B cell (primary cell): Measurements from ENCODE around the gene ZNF525. TPM values are rescaled to one million over a fixed set of nuclear protein-coding genes. Genes with fewer than 3 reads are reported as not detected.
"Not testable (repeated sequence)": the region's sequence is repeated elsewhere in the genome, so short reads cannot be mapped to it uniquely, and the experiment has no call there.

Experiments
- ATAC-seq: fragments of 200-7000 bp; cut with Tn5 transposase; one replicate; pipeline ENCODE4 v1.10.0; 2021; ENCODE audit warnings: low read depth, mild to moderate bottlenecking, moderate number of reproducible peaks, moderate library complexity
- CTCF ChIA-PET: fragments of 350-600 bp; sonication (Branson Sonifier 250); formaldehyde crosslinking; loops from one replicate; lab custom pipeline; 2021; ENCODE audit warnings: antibody characterized with exemption, inconsistent platforms; lab: Charles Lee
- POLR2A ChIA-PET: fragments of 350-600 bp; sonication (Branson Sonifier 250); formaldehyde crosslinking; loops from one replicate; lab custom pipeline; 2021; ENCODE audit warnings: antibody characterized with exemption; lab: Charles Lee
- DNase-seq: peaks from one replicate; pipeline ENCODE4 v3.0.0; 2013
- H2AFZ ChIP-seq: 2 replicates; pipeline ENCODE4 v1.6.1; 2012; ENCODE audit warnings: mild to moderate bottlenecking, low read depth, low read length; ENCODE audit not compliant: insufficient read depth, poor library complexity, severe bottlenecking
- H3K27ac ChIP-seq, 2 donors: 1 replicate in 1 of 2; 2 replicates in 1 of 2; pipeline ENCODE4 v1.5.1; 2012 to 2013; ENCODE audit warnings: low read length in 2 of 2, mild to moderate bottlenecking in 2 of 2, moderate library complexity in 1 of 2
- H3K27me3 ChIP-seq, 4 experiments: fragments of 200-600 bp in 1 of 4; sonication (generic) in 1 of 4; replicated peaks in 1 of 4; 1 replicate in 2 of 4; 2 replicates in 2 of 4; pipeline versions ENCODE4 v1.6.1 to v1.7.0; 2013 to 2016; ENCODE audit warnings: low read length in 3 of 4, mild to moderate bottlenecking in 2 of 4, mixed read lengths in 1 of 4, moderate library complexity in 1 of 4; ENCODE audit not compliant: insufficient read depth in 4 of 4, control insufficient read depth in 3 of 4; ENCODE audit errors: control extremely low read depth in 1 of 4
- H3K36me3 ChIP-seq, 2 experiments: replicated peaks in 1 of 2; 1 replicate in 1 of 2; 2 replicates in 1 of 2; pipeline versions ENCODE4 v1.6.1 to v1.7.1; 2013; ENCODE audit warnings: low read length in 1 of 2; ENCODE audit not compliant: insufficient read depth in 2 of 2, control insufficient read depth in 1 of 2; ENCODE audit errors: control extremely low read depth in 1 of 2, extremely low read depth in 1 of 2
- H3K4me1 ChIP-seq, 2 donors: fragments of 200-600 bp in 1 of 2; sonication (generic) in 1 of 2; 1 replicate in 1 of 2; 2 replicates in 1 of 2; pipeline versions ENCODE4 v1.5.1 to v1.6.1; 2013 to 2017; ENCODE audit warnings: low read length in 2 of 2; ENCODE audit not compliant: control insufficient read depth in 2 of 2, insufficient read depth in 2 of 2
- H3K4me2 ChIP-seq: replicated peaks from 2 replicates; pipeline ENCODE3; 2012; ENCODE audit warnings: mild to moderate bottlenecking, low read depth, low read length; ENCODE audit not compliant: poor library complexity, severe bottlenecking
- H3K4me3 ChIP-seq, 5 experiments: fragments of 200-600 bp in 1 of 5; sonication (generic) in 1 of 5; 1 replicate in 3 of 5; 2 replicates in 2 of 5; pipeline versions ENCODE4 v1.5.1 to v1.7.0; 2011 to 2016; ENCODE audit warnings: low read length in 4 of 5, mild to moderate bottlenecking in 4 of 5, low read depth in 2 of 5, control low read depth in 1 of 5, moderate library complexity in 1 of 5; ENCODE audit not compliant: insufficient read depth in 1 of 5; ENCODE audit errors: control extremely low read depth in 1 of 5, extremely low read depth in 1 of 5
- H3K79me2 ChIP-seq: fragments of 200-600 bp; sonication (generic); one replicate; pipeline ENCODE4 v1.6.0; 2016; ENCODE audit warnings: low read length; ENCODE audit not compliant: control insufficient read depth, insufficient read depth
- H3K9ac ChIP-seq: fragments of 200-600 bp; sonication (generic); 2 replicates; pipeline ENCODE4 v1.6.1; 2017; ENCODE audit warnings: mild to moderate bottlenecking, low read length, moderate library complexity
- H3K9me3 ChIP-seq, 3 donors: one replicate each; pipeline versions ENCODE4 v1.6.1 to v1.7.1; 2013; ENCODE audit warnings: low read length in 2 of 3; ENCODE audit not compliant: control insufficient read depth in 2 of 3, insufficient read depth in 1 of 3; ENCODE audit errors: control extremely low read depth in 1 of 3
- H4K20me1 ChIP-seq: 2 replicates; pipeline ENCODE4 v1.6.0; 2012; ENCODE audit warnings: mild to moderate bottlenecking, low read length; ENCODE audit not compliant: insufficient read depth, control insufficient read depth, poor library complexity, severe bottlenecking
- H3K27ac Mint-ChIP-seq: one replicate; pipeline ENCODE4 v1.8.0; 2021; ENCODE audit warnings: mixed read lengths
- H3K27me3 Mint-ChIP-seq: one replicate; pipeline ENCODE4 v1.8.0; 2021; ENCODE audit warnings: mixed read lengths
- H3K4me1 Mint-ChIP-seq: one replicate; pipeline ENCODE4 v1.8.0; 2021; ENCODE audit warnings: mixed read lengths
- H3K4me3 Mint-ChIP-seq: one replicate; pipeline ENCODE4 v1.8.0; 2021; ENCODE audit warnings: mixed read lengths
- H3K9me3 Mint-ChIP-seq: one replicate; pipeline ENCODE4 v1.8.0; 2022; ENCODE audit warnings: mixed read lengths; ENCODE audit not compliant: insufficient read depth
- CTCF ChIP-seq: fragments of 200-600 bp; IDR thresholded peaks from one replicate; pipeline ENCODE4 v1.8.0; 2022; ENCODE audit warnings: antibody characterized with exemption, mild to moderate bottlenecking
- EZH2 ChIP-seq: IDR thresholded peaks from 2 replicates; pipeline ENCODE4 v1.6.1; 2012; ENCODE audit warnings: borderline replicate concordance, low read depth, mild to moderate bottlenecking, moderate library complexity, low read length; ENCODE audit not compliant: insufficient read depth, poor library complexity, severe bottlenecking
- WGBS: methylation state at CpG from one replicate; pipeline ENCODE4 v1.1.5; 2013; ENCODE audit warnings: missing lambda C conversion rate; ENCODE audit not compliant: insufficient coverage; 5-methylcytosine and 5-hydroxymethylcytosine counted together
- intact Hi-C: fragments of 100-400 bp; cut with micrococcal nuclease; formaldehyde crosslinking; loops from one replicate; pipeline ENCODE4 v1.10.0; 2022
- polyA plus RNA-seq: library from polyadenylated mRNA; depleted of rRNA; stranded (reverse); fragments of >200 nt; gene quantifications from 2 replicates; pipeline ENCODE4 v1.2.3, GENCODE V29; 2012
- total RNA-seq, 2 donors: library from RNA; stranded (reverse); fragments of 120-200 nt in 1 of 2; gene quantifications; 1 replicate in 1 of 2; 2 replicates in 1 of 2; pipeline versions ENCODE4 v1.2.3 to v1.2.4, GENCODE V29; 2013 to 2022

Gene ZNF525
- total and polyA plus RNA-seq, 2 donors (not counting 1 experiment from before 2014, with no cell fraction given), result 7.5 to 33.8 TPM

- Histone ChIP-seq H3K4me1 (no peaks in the 10 kb centered on the region), H4K20me1 (no peaks in the 10 kb centered on the region), H3K9ac (no peak overlapping the region), H2AFZ (no peak overlapping the region), H3K9me3 (peaks cover 7 to 76% (median 47%) of the 10 kb centered on the region in 3 donors), H3K4me3 (no peak overlapping the region), H3K4me2 (no peak overlapping the region), H3K79me2 (peaks cover under 1% of the 10 kb centered on the region), H3K27ac (no peak overlapping the region), H3K27me3 (no peaks in the 10 kb centered on the region), H3K36me3 (peaks cover 3 to 34% of the 10 kb centered on the region in 2 experiments)
- Mint-ChIP-seq H3K27ac (no peak overlapping the region), H3K4me1 (no peaks in the 10 kb centered on the region), H3K27me3 (no peaks in the 10 kb centered on the region), H3K4me3 (no peak overlapping the region), H3K9me3 (peaks cover 37% of the 10 kb centered on the region)
- intact Hi-C loops, result no loop called here
- POLR2A ChIA-PET, result no interaction called here
- ATAC-seq (no peak), DNase-seq (no peak)
- TF ChIP-seq CTCF (no peak), EZH2 (no peak)
- CTCF ChIA-PET, result interaction anchor here (1.9 kb wide), 1 partner anchor 16 kb away, joined by 9 read pairs; no protein-coding TSS in a partner anchor
- WGBS, result no CpG with 5 or more reads among the region's 7 CpGs
Observed at GRCh38 chr19:53409505-53410204, 44.1 kb downstream of the ZNF525 start.

GRCh38 chr19:53420520-53421315, 55.2 kb downstream of the ZNF525 start:
- H3K27me3 Mint-ChIP-seq, H3K4me3 Mint-ChIP-seq, H3K27ac ChIP-seq, CTCF ChIA-PET, H3K4me3 ChIP-seq, POLR2A ChIA-PET, H3K4me1 Mint-ChIP-seq, H3K4me1 ChIP-seq, H3K36me3 ChIP-seq, H3K9me3 Mint-ChIP-seq, H3K79me2 ChIP-seq, H3K27me3 ChIP-seq, H3K9ac ChIP-seq, intact Hi-C loops, H3K4me2 ChIP-seq, H3K27ac Mint-ChIP-seq, H4K20me1 ChIP-seq, DNase-seq, H2AFZ ChIP-seq, ATAC-seq: not testable (repeated sequence)
- 80% methylated on average over 6 of the region's 11 CpGs for WGBS
- H3K9me3 ChIP-seq, result peaks cover 3 to 30% (median 3%) of the 10 kb centered on the region in 3 donors
